Osteoblast (primary cell): Measurements from ENCODE around the gene TBC1D9. TPM values are rescaled to one million over a fixed set of nuclear protein-coding genes. Genes with fewer than 3 reads are reported as not detected.

ENCODE experiments used
- DNase-seq: peaks from one replicate; pipeline ENCODE4 v3.0.0; 2011; ENCODE audit warnings: low spot score, mixed read lengths; ENCODE audit not compliant: insufficient read length; ENCODE audit errors: missing footprints
- H2AFZ ChIP-seq: 2 replicates; pipeline ENCODE4 v1.6.0; 2011; ENCODE audit warnings: mild to moderate bottlenecking, low read length
- H3K27ac ChIP-seq: 2 replicates; pipeline ENCODE4 v1.5.1; 2011; ENCODE audit warnings: mild to moderate bottlenecking, low read depth, low read length, moderate library complexity
- H3K27me3 ChIP-seq: 2 replicates; pipeline ENCODE4 v1.6.0; 2012; ENCODE audit warnings: mild to moderate bottlenecking, control low read depth, inconsistent platforms, low read length, moderate library complexity; ENCODE audit not compliant: insufficient read depth
- H3K36me3 ChIP-seq: 2 replicates; pipeline ENCODE4 v1.5.1; 2011; ENCODE audit warnings: mild to moderate bottlenecking, low read length, control low read depth, moderate library complexity; ENCODE audit not compliant: insufficient read depth
- H3K4me1 ChIP-seq: 2 replicates; pipeline ENCODE4 v1.5.1; 2011; ENCODE audit warnings: mild to moderate bottlenecking, low read length, control low read depth, moderate library complexity; ENCODE audit not compliant: insufficient read depth
- H3K4me2 ChIP-seq: 2 replicates; pipeline ENCODE4 v1.6.0; 2011; ENCODE audit warnings: mild to moderate bottlenecking, low read length; ENCODE audit not compliant: insufficient read depth
- H3K4me3 ChIP-seq: fragments of 200-600 bp; sonication (generic); 3 replicates; pipeline ENCODE4 v1.5.1; 2012; ENCODE audit warnings: mild to moderate bottlenecking, low read length, inconsistent platforms; ENCODE audit not compliant: insufficient read depth
- H3K79me2 ChIP-seq: 2 replicates; pipeline ENCODE4 v1.6.0; 2012; ENCODE audit warnings: mild to moderate bottlenecking, low read length, control low read depth, inconsistent platforms; ENCODE audit not compliant: insufficient read depth
- H3K9me3 ChIP-seq: 2 replicates; pipeline ENCODE4 v1.5.1; 2011; ENCODE audit warnings: low read depth, low read length, control low read depth
- H4K20me1 ChIP-seq: 2 replicates; pipeline ENCODE4 v1.6.0; 2012; ENCODE audit warnings: mild to moderate bottlenecking, low read length, control low read depth; ENCODE audit not compliant: insufficient read depth
- total RNA-seq: library from RNA; depleted of rRNA; stranded (reverse); fragments of >200 nt; gene quantifications from 2 replicates; pipeline ENCODE4 v1.2.3, GENCODE V29; 2012
- TF ChIP-seq, protein P1 (sequence below): IDR thresholded peaks from 2 replicates; pipeline ENCODE4 v1.5.1; 2011; ENCODE audit warnings: mild to moderate bottlenecking, low read depth, low read length, moderate library complexity; ENCODE audit errors: extremely low read depth

Gene TBC1D9
- total RNA-seq, 1 donor, result 19.5 TPM

DNA sequence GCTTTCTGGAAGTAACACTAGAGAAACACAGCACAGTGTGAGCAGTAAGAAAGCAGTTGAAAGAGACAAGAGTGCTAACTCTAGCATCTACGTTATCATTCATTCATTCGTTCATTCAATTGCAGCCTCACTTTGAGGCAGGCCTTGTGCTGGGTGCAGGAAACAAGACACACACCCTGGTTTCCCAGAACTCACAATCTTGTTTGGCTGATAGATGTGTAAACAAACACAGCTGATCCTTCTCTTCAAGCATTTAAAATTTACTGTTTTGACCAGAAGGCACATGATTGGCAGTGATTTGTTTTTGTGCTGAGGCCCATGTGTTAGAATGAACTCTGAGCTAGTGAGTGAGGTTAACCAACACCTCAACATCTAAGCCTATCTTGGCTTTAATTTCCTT lies 20.4 kb upstream of the TBC1D9 start:
- no peak for DNase-seq
- Histone ChIP-seq H3K4me2 (no peak overlapping the region), H3K9me3 (no peaks in the 10 kb centered on the region), H3K4me1 (no peaks in the 10 kb centered on the region), H3K27me3 (no peaks in the 10 kb centered on the region), H3K79me2 (no peaks in the 10 kb centered on the region), H4K20me1 (no peaks in the 10 kb centered on the region), H2AFZ (no peak overlapping the region), H3K27ac (no peak overlapping the region), H3K4me3 (no peak overlapping the region), H3K36me3 (no peaks in the 10 kb centered on the region)
- TF ChIP-seq, protein P1, sequence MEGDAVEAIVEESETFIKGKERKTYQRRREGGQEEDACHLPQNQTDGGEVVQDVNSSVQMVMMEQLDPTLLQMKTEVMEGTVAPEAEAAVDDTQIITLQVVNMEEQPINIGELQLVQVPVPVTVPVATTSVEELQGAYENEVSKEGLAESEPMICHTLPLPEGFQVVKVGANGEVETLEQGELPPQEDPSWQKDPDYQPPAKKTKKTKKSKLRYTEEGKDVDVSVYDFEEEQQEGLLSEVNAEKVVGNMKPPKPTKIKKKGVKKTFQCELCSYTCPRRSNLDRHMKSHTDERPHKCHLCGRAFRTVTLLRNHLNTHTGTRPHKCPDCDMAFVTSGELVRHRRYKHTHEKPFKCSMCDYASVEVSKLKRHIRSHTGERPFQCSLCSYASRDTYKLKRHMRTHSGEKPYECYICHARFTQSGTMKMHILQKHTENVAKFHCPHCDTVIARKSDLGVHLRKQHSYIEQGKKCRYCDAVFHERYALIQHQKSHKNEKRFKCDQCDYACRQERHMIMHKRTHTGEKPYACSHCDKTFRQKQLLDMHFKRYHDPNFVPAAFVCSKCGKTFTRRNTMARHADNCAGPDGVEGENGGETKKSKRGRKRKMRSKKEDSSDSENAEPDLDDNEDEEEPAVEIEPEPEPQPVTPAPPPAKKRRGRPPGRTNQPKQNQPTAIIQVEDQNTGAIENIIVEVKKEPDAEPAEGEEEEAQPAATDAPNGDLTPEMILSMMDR, result no peak

DNA sequence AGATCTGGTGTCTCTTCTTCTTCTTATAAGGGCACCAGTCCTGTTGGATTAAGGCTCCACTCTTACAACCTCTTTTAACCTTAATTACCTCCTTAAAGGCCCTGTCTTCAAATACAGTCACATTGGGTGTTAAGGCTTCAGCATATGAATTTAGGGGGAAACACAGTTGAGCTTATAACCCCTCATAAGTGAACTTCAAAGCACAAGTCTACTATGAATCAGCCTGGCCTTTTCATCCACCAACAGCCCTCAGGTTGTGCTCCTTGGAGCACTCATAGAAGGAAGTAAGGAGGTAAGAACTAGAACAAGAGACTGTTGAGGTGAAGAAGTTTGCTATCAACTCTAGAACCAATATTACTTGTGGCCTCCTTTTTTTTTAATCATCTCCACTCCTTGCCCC lies 18.8 kb upstream of the TBC1D9 start:
- DNase-seq, result no peak
- H3K4me1 ChIP-seq, result no peaks in the 10 kb centered on the region
- no peaks in the 10 kb centered on the region for H3K36me3 ChIP-seq
- no peaks in the 10 kb centered on the region for H3K27me3 ChIP-seq
- H3K4me2 ChIP-seq, result no peak overlapping the region
- no peaks in the 10 kb centered on the region for H3K79me2 ChIP-seq
- H3K9me3 ChIP-seq, result no peaks in the 10 kb centered on the region
- no peak overlapping the region for H2AFZ ChIP-seq
- H4K20me1 ChIP-seq, result no peaks in the 10 kb centered on the region
- TF ChIP-seq, protein P1, result no peak
- H3K27ac ChIP-seq, result no peak overlapping the region
- H3K4me3 ChIP-seq, result no peak overlapping the region

GRCh38 chr4:140774510-140774909 lies 18.3 kb upstream of the TBC1D9 start:
- Histone ChIP-seq H3K79me2 (no peaks in the 10 kb centered on the region), H3K36me3 (no peaks in the 10 kb centered on the region), H2AFZ (no peak overlapping the region), H3K4me2 (no peak overlapping the region), H3K9me3 (no peaks in the 10 kb centered on the region), H4K20me1 (no peaks in the 10 kb centered on the region), H3K4me3 (no peak overlapping the region), H3K4me1 (no peaks in the 10 kb centered on the region), H3K27ac (no peak overlapping the region), H3K27me3 (no peaks in the 10 kb centered on the region)
- DNase-seq, result no peak
- TF ChIP-seq, protein P1, result no peak

- Histone ChIP-seq H3K27ac (no peak overlapping the region), H3K27me3 (peaks cover 4% of the 10 kb centered on the region), H3K4me1 (no peaks in the 10 kb centered on the region), H3K4me2 (no peak overlapping the region), H4K20me1 (no peaks in the 10 kb centered on the region), H3K79me2 (no peaks in the 10 kb centered on the region), H3K4me3 (no peak overlapping the region), H3K36me3 (no peaks in the 10 kb centered on the region), H2AFZ (no peak overlapping the region), H3K9me3 (no peaks in the 10 kb centered on the region)
- no peak for DNase-seq
- TF ChIP-seq, protein P1, result no peak
These were observed 13.0 kb upstream of the TBC1D9 start for GRCh38 chr4:140769209-140769608.
